Neural progenitor cell (in vitro differentiated cells): ENCODE measurements around the gene MTHFSD.

Experiments used
- CTCF ChIP-seq: fragments of 200-600 bp; sonication (generic); IDR thresholded peaks from 2 replicates; pipeline ENCODE4 v1.5.1; 2017; ENCODE audit warnings: antibody characterized with exemption, mild to moderate bottlenecking
- EZH2 ChIP-seq: fragments of 200-600 bp; sonication (generic); IDR thresholded peaks from 2 replicates; pipeline ENCODE4 v1.6.1; 2017; ENCODE audit warnings: antibody characterized with exemption, mild to moderate bottlenecking, moderate library complexity
- EZH2phosphoT487 ChIP-seq: fragments of 200-600 bp; sonication (generic); IDR thresholded peaks from 2 replicates; pipeline ENCODE4 v1.6.1; 2017; ENCODE audit warnings: antibody characterized with exemption

- TF ChIP-seq CTCF, result no peak
- no peak for TF ChIP-seq EZH2
- no peak for TF ChIP-seq EZH2phosphoT487
These were observed 30.0 kb upstream of the MTHFSD start for GRCh38 chr16:86584726-86585721.
